HG02970 (cell line): ENCODE data around the gene FAM107B.
"Not testable (repeated sequence)": the region's sequence is repeated elsewhere in the genome, so short reads cannot be mapped to it uniquely, and the experiment has no call there.

Experiments used
- ATAC-seq: cut with Tn5 transposase; IDR thresholded peaks from one replicate; pipeline ENCODE4 v1.9.1; 2021; ENCODE audit warnings: mild to moderate bottlenecking, moderate library complexity, moderate number of reproducible peaks; ENCODE audit not compliant: unreplicated experiment, low FRiP score

Gene FAM107B

DNA sequence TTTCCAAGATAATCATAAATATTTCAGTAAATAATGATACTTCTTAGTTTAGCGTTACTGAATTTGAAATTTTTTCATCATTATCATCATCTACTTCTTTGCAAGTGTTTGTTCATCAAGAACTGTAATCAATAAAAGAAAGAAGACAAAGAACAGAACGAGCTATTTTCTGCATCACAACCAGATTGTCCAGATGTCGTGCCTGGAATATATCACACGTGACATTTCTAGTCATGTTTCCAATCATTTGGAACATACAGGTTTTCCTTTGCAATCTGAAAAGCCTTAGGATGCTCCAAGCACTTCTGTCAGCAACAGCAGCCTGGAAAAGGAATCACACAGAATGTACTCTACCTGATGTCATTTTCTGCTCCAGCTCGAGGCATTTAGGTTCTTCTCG lies 107.4 kb downstream of the FAM107B start:
- no peak for ATAC-seq

DNA sequence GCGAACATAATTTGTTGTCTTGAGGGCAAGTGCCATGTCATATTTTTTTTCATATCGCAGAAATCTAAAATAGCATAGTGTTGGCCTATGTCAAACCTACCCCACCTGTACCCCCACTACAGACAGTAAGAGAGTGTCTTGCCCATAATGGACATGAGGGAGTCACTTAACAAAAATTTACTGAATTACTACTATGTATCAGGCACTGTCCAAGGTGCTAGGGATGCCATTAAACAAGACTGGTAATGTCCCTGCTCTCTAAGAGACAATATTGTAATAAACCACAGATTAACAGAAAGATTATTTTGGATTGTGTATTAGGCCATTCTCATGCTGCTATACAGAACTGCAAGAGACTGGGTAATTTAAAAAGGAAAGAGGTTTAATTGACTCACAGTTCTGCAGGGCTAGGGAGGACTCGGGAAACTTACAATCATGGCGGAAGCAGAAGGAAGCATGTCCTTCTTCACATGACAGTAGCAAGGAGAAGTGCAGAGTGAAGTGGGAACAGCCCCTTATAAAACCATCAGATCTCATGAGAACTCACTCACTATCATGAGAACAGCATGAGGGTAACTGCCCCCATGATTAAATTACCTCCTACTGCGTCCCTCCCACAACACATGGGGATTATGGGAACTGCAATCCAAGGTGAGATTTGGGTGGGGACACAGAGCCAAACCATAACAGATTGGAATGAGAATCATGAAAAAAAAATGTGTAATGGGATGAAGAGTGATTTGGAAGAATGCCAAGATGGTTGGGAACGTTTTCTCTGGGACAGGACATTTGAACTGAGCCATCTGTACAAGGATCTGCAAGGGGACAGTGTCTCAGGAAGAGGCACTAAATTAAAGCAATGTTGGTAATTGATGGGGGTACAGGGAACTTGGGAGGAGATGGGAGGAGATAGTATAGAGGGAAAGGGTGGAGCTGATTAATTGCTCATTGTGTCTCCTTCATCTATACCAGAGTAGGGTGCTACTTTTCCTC lies 108.5 kb downstream of the FAM107B start:
- ATAC-seq: no peak

DNA sequence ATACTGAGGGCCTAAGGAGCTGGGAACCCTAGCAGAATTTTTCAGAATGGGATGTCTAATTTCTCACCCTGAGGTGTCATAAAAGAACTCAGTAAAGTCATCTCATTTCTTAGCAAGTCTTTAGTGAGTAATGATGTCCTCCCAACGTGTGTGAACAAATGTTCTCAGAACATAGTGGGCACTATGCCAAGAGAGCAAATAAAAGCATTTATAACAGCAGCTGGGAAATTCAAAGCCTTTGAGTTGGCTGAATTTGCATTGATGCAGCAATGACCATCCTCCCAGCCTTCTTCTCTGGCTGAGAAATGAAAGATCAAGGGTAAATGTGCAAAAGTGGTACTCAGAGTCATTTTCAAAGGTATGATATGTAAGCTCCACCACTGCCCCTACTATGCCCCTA lies 109.4 kb downstream of the FAM107B start:
- ATAC-seq: no peak

DNA sequence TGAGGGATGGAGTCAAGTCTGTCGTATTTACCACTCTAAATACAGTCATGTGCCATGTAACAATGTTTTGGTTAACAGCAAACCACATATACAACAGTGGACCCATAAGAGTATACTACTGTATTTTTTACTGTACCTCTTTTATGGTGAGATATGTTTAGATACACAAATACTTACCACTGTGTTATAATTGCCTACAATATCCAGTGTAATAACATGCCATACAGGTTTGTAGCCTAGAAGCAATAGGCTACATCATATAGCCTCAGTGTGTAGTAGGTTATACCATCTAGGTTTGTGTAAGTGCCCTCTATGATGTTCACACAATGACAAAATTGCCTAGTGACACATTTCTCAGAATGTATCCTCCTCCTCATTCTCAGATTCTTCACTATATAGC lies 110.4 kb downstream of the FAM107B start:
- ATAC-seq: no peak

DNA sequence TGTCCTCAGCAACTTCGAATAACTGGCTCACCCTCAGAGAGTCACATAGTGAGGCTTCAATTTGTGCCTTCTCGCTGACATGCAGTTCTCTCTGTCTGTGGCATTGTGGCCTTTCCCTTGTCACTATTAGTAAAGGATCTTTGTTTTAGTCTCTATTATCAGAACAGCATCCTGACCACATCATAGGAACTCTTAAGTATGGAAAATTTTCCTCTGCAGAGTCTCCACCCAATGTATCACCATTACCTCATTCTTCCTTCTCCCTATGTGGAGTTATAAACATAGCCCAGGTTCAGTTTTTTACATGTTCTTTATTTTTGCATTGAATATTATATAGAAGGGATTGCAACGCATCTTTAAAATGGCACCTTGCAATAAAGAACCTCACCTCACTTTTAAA lies 112.9 kb downstream of the FAM107B start:
- ATAC-seq: no peak

DNA sequence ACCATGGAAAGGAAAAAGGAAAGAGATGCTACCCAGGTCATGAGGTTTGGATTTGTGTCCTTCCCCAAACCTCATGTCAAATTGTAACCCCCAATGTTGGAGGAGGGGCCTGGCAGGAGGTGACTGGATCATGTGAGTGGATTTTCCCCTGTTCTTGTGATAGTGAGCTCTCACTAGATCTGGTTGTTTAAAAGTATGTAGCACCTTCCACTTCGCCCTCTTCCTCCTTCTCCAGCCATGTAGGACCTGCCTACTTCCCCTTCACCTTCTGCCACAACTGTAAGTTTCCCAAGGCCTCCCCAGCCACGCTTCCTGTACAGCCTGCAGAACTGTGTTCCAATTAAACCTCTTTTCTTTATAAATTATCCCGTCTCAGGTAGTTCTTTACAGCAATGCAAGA lies 113.9 kb downstream of the FAM107B start:
- ATAC-seq: no peak

DNA sequence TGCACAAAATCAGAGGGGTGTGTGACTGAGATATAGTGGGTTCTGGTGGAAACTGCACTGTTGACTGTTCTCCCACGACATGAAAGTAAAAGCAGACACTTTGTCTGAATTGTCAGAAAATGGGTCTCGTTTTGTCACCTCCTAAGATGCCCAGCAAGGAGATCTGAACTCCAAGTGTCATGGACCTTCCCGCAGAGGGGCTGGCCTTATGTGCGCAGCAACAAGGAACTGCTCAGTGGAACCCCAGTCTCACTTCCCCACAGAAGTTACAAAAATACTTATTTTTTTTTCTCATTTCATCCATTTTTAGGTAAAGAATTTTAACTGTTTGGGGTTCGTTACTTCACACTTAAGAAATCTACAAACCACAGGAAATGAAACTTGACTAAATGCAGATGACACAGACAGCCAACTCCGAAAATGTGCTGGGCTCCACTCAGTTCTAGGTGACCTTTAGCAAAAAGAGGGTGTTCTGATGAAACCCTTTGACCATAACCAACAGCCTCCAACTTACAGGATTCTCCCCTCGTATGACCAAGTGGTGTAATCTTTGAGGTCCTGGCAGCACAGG lies 115.0 kb downstream of the FAM107B start:
- peak; percentile 75 for ATAC-seq

DNA sequence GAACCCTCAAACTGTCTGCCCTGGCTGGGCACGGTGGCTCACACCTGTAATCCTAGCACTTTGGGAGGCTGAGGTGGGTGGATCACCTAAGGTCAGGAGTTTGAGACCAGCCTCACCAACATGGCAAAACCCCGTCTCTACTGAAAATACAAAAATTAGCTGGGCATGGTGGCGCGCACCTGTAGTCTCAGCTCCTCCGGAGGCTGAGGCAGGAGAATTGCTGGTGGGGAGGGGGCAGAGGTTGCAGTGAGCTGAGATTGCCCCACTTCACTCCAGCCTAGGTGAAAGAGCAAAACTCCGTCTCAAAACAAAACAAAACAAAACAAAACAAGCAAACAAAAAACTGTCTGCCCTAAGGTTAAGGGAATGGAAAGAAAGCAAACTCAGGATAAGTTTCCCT lies 115.6 kb downstream of the FAM107B start:
- not testable (repeated sequence) for ATAC-seq

DNA sequence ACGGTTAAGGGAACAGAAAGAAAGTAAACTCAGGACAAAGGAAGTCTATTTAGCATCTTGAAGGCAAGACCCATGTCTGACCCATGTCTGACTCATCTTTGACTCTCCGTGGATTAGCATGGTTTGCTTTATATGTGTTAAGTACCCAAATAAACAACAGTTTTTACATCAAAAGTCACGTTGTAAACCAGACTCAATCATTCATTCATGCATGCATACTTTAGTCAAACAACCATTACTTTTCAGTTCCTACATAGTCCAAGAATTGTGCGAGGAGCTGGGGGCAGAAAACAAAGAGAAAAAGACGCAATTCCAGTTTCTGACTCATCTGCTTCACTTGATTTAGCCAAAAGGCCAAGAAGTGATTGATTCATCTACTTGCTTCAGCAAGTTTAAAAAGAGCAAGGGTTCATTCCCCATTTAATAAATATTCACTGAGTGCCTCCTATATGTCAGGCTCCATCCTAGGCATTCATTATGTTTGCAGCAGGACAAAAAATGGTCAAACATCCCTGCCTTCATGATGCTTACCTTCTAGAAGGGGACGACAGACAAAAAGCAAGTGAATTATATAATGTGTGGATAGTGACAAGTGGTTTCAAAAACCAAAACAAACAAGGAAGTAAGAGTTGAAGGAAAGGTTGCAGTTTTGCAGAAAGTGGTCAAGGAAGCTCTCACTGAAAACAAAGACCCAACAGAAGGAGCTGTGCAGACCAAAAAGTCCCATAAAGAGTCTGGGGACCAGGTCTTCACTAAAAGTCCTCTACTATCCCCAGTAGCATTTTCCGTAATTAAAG lies 116.2 kb downstream of the FAM107B start:
- no peak for ATAC-seq

DNA sequence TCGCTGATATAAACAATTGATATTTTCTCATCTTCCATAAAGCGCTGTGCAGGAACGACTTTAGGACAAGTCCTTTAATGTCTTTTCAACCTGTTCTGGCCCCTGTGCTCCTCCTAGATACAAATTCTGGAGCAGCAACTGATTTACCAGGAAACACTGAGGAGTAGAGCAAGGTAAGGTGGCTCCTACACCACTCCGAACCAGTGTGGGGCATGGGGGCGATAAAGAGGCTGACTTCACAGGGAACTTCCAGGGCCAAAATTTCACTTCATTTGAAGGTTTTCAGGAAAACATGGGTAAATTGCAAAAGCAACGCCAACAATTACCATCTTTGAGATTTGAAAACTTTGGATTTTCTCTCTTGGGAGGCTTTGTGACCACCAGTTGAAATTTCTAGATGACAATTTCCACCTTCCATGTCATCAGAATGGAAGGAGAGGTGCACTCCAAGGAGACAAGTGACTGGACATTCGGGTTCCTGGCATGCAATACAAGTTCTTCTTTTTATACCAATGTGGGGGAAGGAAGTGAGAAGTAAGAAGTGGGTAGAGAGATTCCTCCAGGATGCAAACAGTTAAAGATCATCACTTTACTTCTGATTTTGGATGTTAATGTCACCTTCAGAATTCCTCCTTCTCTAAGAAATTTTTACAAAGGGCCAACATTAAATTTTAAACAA lies 118.5 kb downstream of the FAM107B start:
- no peak for ATAC-seq

DNA sequence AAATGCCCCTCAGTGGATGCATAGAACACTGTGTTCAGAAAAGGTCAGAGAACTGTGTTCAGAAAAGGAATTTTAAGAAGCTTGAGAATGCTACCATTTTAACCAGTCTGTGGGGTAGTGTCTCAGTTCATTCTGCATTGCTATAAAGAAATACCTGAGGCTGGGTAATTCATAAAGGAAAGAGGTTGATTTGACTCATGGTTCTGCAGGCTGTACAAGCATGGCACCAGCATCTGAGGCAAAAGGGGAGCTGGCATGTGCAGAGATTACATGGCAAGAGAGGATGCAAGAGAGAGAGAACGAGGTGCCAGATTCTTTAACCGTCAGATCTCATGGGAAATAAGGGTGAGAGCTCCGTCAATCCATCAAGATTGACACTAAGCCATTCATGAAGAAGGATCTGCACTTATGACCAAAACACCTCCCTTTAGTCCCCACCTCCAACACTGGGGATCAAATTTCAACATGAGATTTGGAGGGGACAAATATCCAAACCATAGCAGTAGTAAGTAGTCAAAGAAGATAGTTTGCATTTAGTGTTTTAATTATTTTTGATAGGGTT lies 119.8 kb downstream of the FAM107B start:
- no peak for ATAC-seq

DNA sequence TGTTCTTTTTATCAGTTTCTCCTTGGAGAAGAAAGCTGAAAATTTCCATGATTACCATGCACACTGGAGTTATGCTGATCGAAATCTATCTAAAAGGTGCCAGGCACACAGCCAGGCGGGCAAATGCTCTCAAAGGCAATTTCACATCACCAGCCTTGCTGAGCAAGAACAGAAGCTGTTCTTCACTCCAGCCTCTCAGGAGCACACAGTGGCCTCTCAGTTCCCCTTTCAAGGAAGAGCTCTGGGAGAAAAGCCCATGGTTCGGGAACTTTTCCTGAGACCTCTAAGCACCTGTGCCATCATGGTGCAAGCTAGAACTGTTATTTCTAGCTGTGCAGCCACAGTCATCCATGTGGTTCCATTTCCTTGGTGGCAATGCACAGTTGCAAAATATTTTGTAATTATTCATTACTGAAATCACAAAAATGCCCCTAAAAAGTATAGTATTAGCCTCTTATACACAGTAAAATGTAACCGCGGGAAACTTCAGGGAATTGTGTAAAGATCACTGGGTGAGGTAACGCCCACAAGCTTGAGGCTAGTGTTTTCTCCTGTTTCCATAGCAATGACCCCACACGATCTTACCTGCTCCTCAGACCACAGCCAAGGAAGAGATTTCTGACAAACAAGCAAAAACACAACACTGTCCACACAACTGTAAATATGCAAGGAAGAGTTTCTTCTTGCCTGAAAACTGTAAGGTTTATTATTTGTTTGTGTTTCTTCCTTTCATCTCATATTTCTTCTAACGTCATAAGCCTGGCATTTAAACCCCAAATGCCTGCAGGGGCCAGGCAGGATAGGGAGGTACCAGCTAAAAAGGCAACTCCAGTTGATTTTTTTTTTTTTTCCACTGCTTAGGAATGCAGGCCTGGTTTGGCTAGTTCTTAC lies 121.2 kb downstream of the FAM107B start:
- ATAC-seq: no peak

DNA sequence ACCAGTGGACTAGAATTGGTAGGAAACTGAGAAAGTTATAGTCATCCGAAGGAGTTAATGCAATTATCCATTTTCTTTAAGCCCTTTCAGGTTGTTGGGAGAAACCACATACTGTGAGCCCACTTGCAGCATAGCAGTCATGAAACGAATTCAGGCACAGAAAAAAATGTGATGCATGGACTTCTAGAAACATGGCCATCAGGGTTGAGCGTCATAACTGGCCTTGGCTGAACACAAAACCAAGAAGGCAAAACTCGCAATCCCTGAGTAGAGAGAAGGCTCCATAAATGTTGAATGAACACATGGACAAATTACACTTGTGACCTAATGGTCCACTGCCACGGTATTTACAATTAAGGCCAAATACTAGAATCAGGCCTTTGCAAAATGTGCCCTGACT lies 121.9 kb downstream of the FAM107B start:
- no peak for ATAC-seq

DNA sequence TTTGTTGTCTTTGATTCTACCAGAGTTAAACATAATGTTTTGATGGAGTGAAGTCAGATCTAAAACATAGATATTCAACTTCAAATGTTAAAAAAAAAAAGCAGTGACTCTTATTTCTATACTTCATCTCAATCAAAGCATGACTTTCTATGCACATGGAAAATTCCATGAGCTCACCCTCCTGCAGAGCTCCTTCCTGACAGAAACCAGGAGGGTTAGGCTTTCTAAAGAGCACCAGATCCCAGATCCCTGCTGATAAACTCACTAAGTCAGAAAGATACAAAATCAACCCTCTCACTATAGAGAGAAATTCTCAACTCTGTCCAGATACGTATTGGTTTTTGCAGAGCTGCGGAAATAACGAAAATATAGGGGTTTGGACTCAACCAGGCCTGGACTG lies 122.6 kb downstream of the FAM107B start:
- no peak for ATAC-seq

DNA sequence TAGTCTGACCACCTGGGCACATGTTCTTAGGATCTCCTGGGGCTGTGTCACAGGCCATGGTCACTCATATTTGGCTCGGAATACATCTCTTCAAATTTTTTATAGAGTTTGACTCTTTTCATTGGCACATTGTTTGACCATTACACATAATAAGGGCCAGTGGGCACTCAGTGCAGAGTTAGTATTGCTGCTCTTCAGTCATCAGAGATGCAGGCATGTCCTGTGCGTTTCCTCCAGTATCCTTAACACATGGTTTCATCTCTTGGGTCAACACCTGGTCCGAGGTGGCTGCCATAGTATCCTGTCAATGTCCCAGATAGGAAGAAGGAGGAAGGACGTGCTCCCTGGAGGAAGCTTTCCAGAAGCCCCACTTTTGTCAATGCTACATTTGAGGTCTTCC lies 125.0 kb downstream of the FAM107B start:
- ATAC-seq: no peak

DNA sequence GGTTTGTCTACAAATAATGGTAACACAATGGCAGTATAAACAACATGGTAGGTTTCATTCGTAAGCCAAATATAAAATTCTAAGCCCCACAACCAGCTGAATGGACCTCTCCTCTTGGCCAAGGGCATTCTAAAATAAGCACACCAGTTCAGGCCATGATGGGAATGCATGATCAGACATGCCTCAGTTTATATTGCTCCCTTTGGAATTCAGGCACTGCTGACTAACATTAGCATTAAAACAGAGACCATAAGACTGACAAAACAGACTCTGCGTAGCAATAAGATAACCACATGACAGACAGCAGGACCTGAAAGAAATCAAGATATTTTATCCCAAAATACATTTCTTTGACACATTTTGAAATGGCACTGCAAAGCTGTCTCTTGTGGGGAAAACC lies 125.8 kb downstream of the FAM107B start:
- ATAC-seq: no peak

DNA sequence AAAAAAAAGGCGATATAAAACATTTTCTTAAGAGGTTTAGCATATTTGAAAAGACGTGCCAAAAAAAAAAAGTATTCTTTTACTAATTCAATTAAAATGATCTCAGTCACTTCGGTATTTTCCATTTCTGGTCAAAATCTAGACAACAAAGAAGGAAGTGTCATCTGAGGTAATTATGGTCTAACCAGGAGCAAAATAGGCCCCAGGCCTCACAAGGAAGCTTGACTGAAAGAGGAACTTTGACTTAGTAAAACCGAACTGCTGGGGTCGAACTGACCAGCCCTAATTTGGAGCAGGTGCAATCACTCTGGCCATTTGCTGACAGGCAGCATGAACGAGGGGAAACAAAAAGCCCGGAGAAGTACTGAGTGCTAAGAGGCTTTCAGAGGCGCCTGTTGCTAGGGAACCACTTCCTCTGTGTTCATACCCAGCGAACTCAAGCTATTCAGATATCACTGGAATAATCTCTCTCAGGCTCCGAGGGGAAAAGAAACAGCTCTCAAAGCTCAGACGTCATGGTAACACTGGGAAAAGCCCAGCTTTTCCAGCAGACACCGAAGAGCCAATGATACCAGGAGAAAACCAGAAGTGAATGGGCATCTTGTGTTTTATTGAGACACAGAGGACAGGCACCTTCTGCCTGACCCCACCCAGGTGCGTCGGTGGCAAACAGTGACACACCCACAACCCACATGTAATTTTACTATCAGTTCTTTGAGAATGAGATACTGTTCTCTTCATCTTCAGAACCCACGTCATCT lies 126.5 kb downstream of the FAM107B start:
- ATAC-seq: peak; percentile 96

DNA sequence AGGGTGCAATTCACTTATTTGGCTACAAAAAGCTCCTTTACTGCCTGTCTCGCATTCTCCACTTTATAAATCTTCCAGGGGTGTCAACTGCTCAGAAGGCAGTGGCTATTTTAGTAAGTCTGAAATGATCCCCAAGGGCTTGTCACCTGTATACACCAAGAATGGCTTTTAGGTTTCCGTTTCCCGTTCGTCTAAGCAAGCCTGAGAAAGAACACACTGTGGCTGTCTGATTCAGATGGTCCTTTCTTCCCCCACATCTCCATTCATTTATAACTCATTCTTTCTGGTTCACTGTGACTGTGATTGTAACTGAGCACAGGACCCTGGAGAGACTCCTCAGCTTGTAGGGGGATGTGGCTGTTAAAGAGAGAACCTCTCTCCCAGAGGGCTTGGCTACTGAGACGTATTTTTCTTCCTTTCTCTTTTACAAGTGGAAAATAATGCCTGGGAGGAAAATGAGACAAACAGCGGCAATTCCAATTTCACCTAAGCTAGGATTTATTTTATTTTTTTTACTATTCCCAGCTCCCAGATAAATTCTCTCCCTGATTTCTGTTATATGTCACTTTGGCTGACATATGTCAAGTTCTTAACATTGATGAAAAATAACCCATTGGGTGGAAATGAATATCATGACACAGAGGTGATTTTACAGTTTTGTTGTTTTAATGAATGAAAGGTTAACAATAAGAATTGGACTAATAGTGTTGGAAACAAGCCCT lies 129.3 kb downstream of the FAM107B start:
- no peak for ATAC-seq
